Calu3 (cell line): ENCODE measurements around the gene PITX3. TPM values are rescaled to one million over a fixed set of nuclear protein-coding genes. Genes with fewer than 3 reads are reported as not detected.

Experiments used
- BruUV-seq: library from RNA; stranded (reverse); fragments of 400-500 nt; replicated peaks from 2 replicates; lab custom pipeline; 2021; lab: Mats Ljungman, UMichigan
- CTCF ChIA-PET: fragments of 300-600 bp; sonication (Branson Sonifier 250); formaldehyde crosslinking; loops from one replicate; lab custom pipeline; 2022; ENCODE audit warnings: antibody characterized with exemption; lab: Charles Lee
- DNase-seq: peaks from one replicate; pipeline ENCODE4 v3.0.0; 2022
- H3K27ac Mint-ChIP-seq: one replicate; pipeline ENCODE4 v1.8.0; 2022; ENCODE audit warnings: mixed read lengths; ENCODE audit not compliant: unreplicated experiment
- H3K27me3 Mint-ChIP-seq: one replicate; pipeline ENCODE4 v1.8.0; 2022; ENCODE audit warnings: mixed read lengths; ENCODE audit not compliant: unreplicated experiment
- H3K36me3 Mint-ChIP-seq: one replicate; pipeline ENCODE4 v1.8.0; 2022; ENCODE audit warnings: mild to moderate bottlenecking, moderate library complexity, mixed read lengths; ENCODE audit not compliant: insufficient read depth, unreplicated experiment
- H3K4me1 Mint-ChIP-seq: one replicate; pipeline ENCODE4 v1.8.0; 2022; ENCODE audit warnings: mild to moderate bottlenecking, low read depth, mixed read lengths; ENCODE audit not compliant: unreplicated experiment
- H3K4me3 Mint-ChIP-seq: one replicate; pipeline ENCODE4 v1.8.0; 2022; ENCODE audit warnings: mild to moderate bottlenecking, low read depth, moderate library complexity, mixed read lengths; ENCODE audit not compliant: unreplicated experiment
- H3K9me3 Mint-ChIP-seq: one replicate; pipeline ENCODE4 v1.8.0; 2022; ENCODE audit warnings: low read depth, mixed read lengths; ENCODE audit not compliant: unreplicated experiment
- intact Hi-C: fragments of 100-400 bp; cut with micrococcal nuclease; formaldehyde crosslinking; loops from one replicate; pipeline ENCODE4 v1.10.0; 2022; ENCODE audit not compliant: unreplicated experiment
- total RNA-seq: library from RNA; stranded (reverse); gene quantifications from 2 replicates; pipeline ENCODE4 v1.2.3, GENCODE V29; 2022
- TF ChIP-seq, protein P1 (sequence below): fragments of 200-600 bp; IDR thresholded peaks from one replicate; pipeline ENCODE4 v1.8.0; 2022; ENCODE audit warnings: antibody characterized with exemption; ENCODE audit not compliant: unreplicated experiment

PITX3 gene
- total RNA-seq, 1 experiment from 2014 or later: not detected

DNA sequence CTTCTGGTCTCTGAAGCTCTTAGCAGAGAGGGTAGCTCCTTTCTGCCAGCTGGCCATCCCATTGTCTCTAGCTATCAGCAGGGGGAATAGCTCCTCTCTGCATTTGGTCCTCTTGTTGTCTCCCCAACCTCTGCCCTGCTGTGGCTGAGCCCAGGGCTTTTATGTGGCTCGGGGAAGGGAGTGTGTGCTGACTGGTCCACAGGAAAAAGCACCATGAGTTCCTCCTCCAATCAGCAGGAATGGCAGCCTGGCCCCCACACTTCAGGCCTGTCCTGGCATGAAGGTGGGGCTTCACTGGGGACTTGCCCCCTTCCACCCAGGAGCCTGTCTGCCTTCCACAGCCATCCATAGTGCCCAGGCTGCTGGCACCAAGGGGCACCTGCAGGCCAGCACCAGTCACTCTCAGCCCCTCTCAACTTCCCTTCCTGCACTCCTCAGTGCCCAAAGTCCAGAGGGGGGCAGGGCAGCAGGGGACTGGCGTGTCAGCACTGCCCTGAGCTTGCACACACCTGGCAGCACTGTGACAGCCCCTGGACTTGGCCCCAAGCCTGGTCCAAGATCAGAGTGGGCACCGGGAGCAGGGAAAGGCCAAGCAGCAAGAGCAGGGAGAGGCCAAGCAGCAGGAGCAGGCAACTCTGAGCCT lies 52.9 kb downstream of the PITX3 start:
- TF ChIP-seq, protein P1, sequence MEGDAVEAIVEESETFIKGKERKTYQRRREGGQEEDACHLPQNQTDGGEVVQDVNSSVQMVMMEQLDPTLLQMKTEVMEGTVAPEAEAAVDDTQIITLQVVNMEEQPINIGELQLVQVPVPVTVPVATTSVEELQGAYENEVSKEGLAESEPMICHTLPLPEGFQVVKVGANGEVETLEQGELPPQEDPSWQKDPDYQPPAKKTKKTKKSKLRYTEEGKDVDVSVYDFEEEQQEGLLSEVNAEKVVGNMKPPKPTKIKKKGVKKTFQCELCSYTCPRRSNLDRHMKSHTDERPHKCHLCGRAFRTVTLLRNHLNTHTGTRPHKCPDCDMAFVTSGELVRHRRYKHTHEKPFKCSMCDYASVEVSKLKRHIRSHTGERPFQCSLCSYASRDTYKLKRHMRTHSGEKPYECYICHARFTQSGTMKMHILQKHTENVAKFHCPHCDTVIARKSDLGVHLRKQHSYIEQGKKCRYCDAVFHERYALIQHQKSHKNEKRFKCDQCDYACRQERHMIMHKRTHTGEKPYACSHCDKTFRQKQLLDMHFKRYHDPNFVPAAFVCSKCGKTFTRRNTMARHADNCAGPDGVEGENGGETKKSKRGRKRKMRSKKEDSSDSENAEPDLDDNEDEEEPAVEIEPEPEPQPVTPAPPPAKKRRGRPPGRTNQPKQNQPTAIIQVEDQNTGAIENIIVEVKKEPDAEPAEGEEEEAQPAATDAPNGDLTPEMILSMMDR: no peak
- peak; percentile 3 for DNase-seq
- no peaks in the 10 kb centered on the region for H3K36me3 Mint-ChIP-seq
- no TSS peak for BruUV-seq
- peaks cover 15% of the 10 kb centered on the region for H3K27me3 Mint-ChIP-seq
- intact Hi-C loops: no loop called here
- H3K4me1 Mint-ChIP-seq: no peaks in the 10 kb centered on the region
- H3K27ac Mint-ChIP-seq: no peak overlapping the region
- H3K9me3 Mint-ChIP-seq: peaks cover 6% of the 10 kb centered on the region
- no peak overlapping the region for H3K4me3 Mint-ChIP-seq
- CTCF ChIA-PET: interaction anchor here (0.7 kb wide), 1 partner anchor 1477 kb away, joined by 3 read pairs; no protein-coding TSS in a partner anchor

DNA sequence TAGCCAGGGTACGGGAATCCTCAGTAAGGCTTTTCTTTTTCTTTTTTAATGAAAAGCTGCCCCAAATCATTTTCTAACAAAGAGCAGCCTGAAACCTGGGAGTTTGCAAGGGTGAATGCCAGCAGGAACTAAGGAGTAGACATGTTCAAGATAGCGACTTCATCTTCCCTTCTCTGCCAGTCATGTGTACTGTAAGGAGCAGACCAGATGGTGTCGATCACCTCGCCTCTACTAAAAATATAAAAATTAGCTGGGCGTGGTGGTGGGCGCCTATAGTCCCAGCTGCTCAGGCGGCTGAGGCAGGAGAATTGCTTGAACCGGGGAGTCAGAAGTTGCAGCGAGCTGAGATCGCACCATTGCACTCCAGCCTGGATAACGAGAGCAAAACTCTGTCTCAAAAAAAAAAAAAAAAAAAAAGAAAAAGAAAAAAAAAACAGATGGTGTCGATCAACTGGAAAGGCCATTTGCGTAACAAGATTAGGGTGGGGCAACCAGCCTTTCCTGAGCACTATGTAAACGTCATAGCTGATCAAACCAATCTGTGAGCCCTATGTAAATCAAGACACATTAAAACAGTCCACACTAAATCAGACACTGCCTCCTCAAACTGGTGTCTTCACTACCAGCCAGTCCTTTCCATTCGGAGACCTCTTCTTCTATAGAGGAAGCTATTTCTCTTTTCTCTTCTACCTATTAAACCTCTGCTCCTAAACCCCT lies 55.3 kb downstream of the PITX3 start:
- no TSS peak for BruUV-seq
- DNase-seq: no peak
- peaks cover 6% of the 10 kb centered on the region for H3K9me3 Mint-ChIP-seq
- CTCF ChIA-PET: no interaction called here
- no peak overlapping the region for H3K27ac Mint-ChIP-seq
- no peak overlapping the region for H3K4me3 Mint-ChIP-seq
- H3K36me3 Mint-ChIP-seq: no peaks in the 10 kb centered on the region
- no peaks in the 10 kb centered on the region for H3K4me1 Mint-ChIP-seq
- intact Hi-C loops: no loop called here
- TF ChIP-seq, protein P1: no peak
- H3K27me3 Mint-ChIP-seq: peaks cover 15% of the 10 kb centered on the region

DNA sequence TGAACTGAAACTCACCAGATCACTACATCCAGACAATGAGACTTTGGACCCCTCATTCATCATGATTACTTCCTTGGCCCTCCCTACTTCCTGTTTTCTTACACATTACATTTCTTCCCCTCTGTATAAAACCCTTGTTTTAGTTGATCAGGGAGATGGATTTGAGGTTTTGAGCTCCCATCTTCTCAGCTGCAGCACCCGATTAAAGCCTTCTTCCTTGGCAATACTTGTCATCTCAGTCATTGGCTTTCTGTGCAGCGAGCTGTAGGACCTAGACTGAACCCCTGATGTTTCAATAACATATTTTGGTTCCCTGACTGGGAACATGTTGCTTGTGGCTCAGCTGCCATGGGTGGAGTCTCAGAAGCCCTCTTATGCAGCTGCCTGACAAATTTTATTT lies 56.0 kb downstream of the PITX3 start:
- CTCF ChIA-PET: no interaction called here
- TF ChIP-seq, protein P1: no peak
- peaks cover 6% of the 10 kb centered on the region for H3K9me3 Mint-ChIP-seq

DNA sequence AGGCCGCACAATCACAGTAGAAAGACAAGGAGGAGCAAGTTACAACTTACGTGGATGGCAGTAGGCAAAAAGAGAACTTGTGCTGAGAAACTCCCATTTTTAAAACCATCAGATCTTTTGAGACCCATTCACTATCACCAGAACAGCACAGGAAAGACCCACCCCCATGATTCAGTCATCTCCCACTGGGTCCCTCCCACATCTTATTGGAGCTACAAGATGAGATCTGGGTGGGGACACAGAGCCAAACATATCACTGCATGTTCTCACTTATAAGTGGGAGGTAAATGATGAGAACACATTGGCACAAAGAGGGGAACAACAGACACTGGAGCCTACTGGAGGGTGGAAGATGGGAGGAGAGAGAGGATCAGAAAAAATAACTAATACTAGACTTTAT lies 56.7 kb downstream of the PITX3 start:
- peaks cover 15% of the 10 kb centered on the region for H3K27me3 Mint-ChIP-seq
- H3K36me3 Mint-ChIP-seq: no peaks in the 10 kb centered on the region
- TF ChIP-seq, protein P1: no peak
- BruUV-seq: no TSS peak
- H3K9me3 Mint-ChIP-seq: peaks cover 6% of the 10 kb centered on the region
- DNase-seq: no peak
- no peak overlapping the region for H3K4me3 Mint-ChIP-seq
- intact Hi-C loops: no loop called here
- CTCF ChIA-PET: no interaction called here
- no peaks in the 10 kb centered on the region for H3K4me1 Mint-ChIP-seq
- H3K27ac Mint-ChIP-seq: no peak overlapping the region

More for the DNA sequence above, 56.0 kb downstream of the PITX3 start:
- no peaks in the 10 kb centered on the region for H3K36me3 Mint-ChIP-seq
- intact Hi-C loops: no loop called here
- peaks cover 15% of the 10 kb centered on the region for H3K27me3 Mint-ChIP-seq
- H3K27ac Mint-ChIP-seq: no peak overlapping the region
- no peaks in the 10 kb centered on the region for H3K4me1 Mint-ChIP-seq
- H3K4me3 Mint-ChIP-seq: no peak overlapping the region
- no TSS peak for BruUV-seq
- no peak for DNase-seq

Other genes starting within 250 kb of the PITX3 start
- gene ARMH3, start 185.3 kb downstream of the PITX3 start, total RNA-seq: 14.1 and 14.5 TPM in 2 replicates
- gene HPS6, start 176.2 kb downstream of the PITX3 start, total RNA-seq: 14.7 and 16.9 TPM in 2 replicates
- 25.8 and 27.5 TPM in 2 replicates for gene LDB1, start 121.1 kb downstream of the PITX3 start, total RNA-seq
- 43.9 and 49.3 TPM in 2 replicates for gene PPRC1, start 108.5 kb downstream of the PITX3 start, total RNA-seq
- 78.4 and 93.3 TPM in 2 replicates for gene NOLC1, start 89.1 kb downstream of the PITX3 start, total RNA-seq
- gene ELOVL3, start 15.2 kb downstream of the PITX3 start, total RNA-seq: 0.27 and 0.35 TPM in 2 replicates
- gene GBF1, start 4.0 kb upstream of the PITX3 start, total RNA-seq: 34.6 and 36.1 TPM in 2 replicates
- 64.7 and 72.9 TPM in 2 replicates for gene NFKB2, start 154.2 kb upstream of the PITX3 start, total RNA-seq
- gene PSD, start 177.3 kb upstream of the PITX3 start, total RNA-seq: 0.34 and 0.35 TPM in 2 replicates
- gene FBXL15, start 179.3 kb upstream of the PITX3 start, total RNA-seq: 5.5 and 6.4 TPM in 2 replicates
- 38.1 and 43.8 TPM in 2 replicates for gene CUEDC2, start 191.1 kb upstream of the PITX3 start, total RNA-seq
- 0.57 and 0.59 TPM in 2 replicates for gene C10orf95, start 210.0 kb upstream of the PITX3 start, total RNA-seq